SK-N-SH (cell line): ENCODE measurements around the gene ASPSCR1.

Experiments used
- GABPA ChIP-seq: IDR thresholded peaks from 2 replicates; pipeline ENCODE4 v1.4.0; 2012; ENCODE audit warnings: low read depth, mild to moderate bottlenecking
- SMC3 ChIP-seq: IDR thresholded peaks from 2 replicates; pipeline ENCODE4 v1.6.1; 2012; ENCODE audit warnings: low read depth, low read length, improper control_type of control experiment
- TEAD4 ChIP-seq: IDR thresholded peaks from 2 replicates; pipeline ENCODE4 v1.4.0; 2012; ENCODE audit warnings: mild to moderate bottlenecking, borderline replicate concordance; ENCODE audit not compliant: insufficient read depth
- TF ChIP-seq, protein P1 (sequence below): fragments of 200-600 bp; sonication (generic); IDR thresholded peaks from 2 replicates; pipeline ENCODE4 v1.6.1; 2017; ENCODE audit warnings: antibody characterized with exemption, mild to moderate bottlenecking, moderate library complexity

DNA sequence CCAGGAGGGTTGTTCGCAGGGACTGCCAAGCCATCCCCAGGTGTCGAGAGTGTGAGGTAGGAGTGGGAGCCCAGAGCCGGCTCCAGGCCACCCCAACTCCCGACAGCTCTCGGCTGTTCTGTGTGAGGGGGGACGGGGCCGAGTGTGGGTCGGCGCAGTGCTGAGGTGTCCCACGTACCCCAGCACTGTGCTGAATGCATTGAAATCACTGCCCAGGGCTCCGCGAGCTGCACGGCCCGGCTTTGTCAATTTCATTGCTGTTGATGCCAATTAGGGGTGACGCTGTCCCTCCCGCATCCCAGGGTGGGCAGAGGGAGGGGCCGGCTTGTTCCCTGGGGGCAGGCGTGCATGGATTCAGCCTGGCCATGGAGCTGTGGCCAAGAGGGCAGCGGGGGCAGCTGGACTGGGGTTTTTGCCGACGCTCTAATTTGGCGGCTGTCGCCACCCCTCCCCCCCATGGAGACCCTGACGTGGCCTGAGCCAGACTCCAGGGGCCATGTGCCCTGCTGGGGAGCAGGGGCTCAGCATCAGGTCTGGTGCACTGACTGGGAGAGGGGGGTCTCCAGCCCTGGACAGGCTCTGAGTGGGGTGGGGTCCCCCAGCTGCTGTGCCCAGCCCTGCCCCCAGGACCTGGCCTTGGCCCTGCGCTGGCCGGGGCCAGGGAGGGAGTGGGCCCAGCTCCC is 31.0 kb downstream of the ASPSCR1 start:
- TF ChIP-seq, protein P1, sequence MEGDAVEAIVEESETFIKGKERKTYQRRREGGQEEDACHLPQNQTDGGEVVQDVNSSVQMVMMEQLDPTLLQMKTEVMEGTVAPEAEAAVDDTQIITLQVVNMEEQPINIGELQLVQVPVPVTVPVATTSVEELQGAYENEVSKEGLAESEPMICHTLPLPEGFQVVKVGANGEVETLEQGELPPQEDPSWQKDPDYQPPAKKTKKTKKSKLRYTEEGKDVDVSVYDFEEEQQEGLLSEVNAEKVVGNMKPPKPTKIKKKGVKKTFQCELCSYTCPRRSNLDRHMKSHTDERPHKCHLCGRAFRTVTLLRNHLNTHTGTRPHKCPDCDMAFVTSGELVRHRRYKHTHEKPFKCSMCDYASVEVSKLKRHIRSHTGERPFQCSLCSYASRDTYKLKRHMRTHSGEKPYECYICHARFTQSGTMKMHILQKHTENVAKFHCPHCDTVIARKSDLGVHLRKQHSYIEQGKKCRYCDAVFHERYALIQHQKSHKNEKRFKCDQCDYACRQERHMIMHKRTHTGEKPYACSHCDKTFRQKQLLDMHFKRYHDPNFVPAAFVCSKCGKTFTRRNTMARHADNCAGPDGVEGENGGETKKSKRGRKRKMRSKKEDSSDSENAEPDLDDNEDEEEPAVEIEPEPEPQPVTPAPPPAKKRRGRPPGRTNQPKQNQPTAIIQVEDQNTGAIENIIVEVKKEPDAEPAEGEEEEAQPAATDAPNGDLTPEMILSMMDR, result no peak
- TF ChIP-seq GABPA (no peak), TEAD4 (no peak), SMC3 (no peak)
